GDM1 (cell line): ENCODE data around the gene AIFM3.
"Not testable (repeated sequence)": the region's sequence is repeated elsewhere in the genome, so short reads cannot be mapped to it uniquely, and the experiment has no call there.

Experiments
- DNase-seq: peaks from one replicate; lab custom pipeline; 2025; lab: John Stamatoyannopoulos, UW

The AIFM3 gene

DNA sequence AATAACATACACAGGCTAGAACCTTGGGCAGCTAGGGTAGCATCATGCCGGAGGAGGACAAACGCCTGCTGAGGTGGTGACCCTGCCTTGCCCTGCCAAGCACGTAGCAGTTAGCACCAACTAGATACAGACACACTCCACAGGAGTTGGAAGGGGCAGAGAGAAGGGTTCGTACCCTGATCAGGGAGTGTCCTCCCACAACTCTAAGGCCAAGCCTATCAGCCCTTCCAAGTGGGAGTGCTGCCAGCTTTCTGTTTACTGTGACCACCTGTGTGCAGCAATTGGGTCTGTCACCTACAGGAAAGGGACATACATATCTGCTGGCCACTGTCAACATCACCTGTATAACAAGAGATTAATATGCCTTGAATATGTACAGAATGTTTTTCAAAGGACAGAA is 36.7 kb downstream of the AIFM3 start:
- no peak for DNase-seq

DNA sequence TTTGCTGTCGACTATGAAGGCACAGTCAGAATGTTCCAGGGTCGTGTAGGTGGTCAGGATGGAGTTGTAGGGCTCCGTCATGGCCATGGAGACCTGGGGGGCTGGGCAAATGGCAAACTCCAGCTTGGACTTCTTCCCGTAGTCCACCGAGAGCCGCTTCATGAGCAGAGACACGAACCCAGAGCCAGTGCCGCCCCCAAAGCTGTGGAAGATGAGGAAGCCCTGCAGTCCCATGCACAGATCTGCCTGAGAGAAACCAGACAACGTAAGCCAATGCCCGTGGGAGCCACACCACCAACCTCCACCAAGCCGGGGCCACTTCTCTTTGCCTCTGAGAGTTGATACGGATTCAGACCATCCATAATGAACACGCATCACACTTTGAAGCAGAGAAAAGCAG is 42.2 kb downstream of the AIFM3 start:
- not testable (repeated sequence) for DNase-seq

DNA sequence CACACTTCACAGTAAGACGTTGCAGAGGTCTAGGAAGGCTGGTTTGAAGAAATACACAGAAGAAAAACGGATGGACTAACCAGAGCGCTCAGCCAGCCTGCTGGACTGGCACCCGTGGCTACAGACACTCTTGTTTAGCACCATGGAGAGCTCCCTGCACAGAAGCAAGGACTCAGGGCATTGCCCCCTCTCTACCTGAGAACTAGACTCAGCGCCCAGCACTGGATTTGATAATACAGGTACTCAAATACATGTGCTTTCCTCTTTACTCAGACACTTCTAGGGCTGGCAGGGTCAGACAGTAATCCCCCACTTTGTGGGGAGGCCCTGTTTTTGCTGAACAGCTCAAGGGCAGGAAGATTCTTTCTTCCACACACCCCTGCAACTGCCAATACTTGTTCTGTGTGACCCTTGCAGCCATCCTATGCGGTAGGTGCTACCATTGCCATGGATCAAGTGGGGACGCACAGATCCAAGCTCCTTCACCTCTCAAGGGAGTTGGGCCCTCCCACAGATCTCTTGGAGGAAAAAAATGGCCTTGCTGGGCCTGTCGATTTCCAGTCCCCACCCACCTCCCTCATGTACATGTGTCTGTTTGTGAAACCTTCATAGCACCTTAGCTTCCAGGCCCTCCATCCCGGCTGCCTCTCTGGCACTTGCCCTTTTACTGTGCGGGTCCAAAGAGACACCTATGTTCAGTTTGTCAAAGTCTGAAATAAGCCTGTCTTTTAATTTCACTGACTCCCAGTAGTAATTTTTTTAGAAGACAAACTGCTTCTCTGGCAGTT is 42.8 kb downstream of the AIFM3 start:
- peak; percentile 14 for DNase-seq

DNA sequence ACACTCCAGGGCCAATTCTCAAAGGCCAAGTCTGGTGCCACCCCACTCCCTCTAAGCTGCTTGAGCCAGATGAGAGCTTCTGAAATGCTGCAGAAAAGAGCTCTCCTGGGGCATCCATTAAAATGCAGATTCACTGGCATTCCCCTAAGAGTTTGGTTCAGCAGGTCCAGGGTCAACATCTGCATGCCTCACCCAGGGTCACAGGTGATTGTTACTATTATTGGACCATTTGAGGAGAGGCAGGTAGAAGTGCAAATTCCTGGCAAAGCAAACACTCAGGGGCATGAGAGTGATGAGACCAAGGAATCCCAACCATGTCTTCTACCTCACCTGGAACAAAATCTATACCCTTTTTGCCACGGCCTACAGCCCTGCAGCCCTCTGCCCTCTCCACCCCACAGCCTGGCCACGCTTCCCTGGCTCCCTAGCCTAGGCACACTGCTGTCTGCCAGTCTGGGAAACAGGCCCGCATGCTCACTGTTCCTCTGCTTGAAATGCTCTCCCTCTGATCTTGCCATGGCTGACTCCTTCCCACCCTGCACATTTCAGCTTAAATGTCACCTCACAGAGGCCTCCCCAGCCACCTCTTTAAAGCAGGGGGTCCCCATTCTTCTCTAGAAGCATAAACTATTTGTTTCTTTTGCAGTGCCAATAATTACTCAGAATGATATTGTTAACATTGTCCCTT is 43.5 kb downstream of the AIFM3 start:
- DNase-seq: no peak

DNA sequence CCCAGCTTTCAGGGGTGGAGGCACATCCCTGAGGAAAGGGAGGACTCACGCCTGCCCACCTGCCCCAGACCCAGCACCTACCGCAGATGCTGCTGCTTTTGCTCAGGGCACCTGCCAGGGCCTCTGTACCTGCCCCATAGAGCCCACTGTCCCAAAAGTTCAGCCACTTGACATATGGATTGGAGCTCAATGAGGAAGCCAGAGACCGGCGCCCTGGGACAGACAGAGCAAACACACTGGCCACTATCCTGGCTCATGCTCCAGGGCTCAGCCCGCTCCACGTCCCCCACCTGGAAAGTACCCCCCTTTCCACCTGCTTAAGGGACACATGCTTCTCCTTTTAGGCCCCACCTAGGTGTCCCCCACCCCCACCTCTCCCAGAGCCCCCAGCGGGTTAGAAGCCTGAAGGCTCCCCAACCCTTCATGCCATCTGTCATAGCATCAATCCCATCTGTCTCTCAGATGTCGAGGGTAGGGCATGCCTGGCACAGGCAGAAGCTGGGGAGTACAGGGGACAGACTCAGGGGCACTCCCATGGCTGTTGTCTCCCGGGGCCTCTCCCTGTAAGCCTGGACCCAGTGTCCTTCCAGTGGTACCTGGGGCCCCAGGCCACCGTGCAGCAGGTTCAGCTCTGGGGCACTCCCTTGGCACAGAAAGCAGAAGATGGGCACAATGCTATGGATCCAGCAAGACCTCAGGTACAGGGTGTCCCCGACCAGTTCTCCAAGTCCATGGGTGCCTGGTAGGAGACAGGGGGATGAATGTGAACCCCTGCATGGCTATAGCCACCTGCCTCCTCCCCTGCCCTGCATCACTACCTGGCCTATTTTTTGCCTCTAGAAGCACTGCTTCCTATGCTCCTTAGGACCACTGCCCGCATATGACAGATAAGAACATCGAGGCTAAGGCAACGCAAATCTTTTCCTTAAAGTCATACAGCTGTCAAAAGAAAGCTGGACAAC is 45.7 kb downstream of the AIFM3 start:
- no peak for DNase-seq

DNA sequence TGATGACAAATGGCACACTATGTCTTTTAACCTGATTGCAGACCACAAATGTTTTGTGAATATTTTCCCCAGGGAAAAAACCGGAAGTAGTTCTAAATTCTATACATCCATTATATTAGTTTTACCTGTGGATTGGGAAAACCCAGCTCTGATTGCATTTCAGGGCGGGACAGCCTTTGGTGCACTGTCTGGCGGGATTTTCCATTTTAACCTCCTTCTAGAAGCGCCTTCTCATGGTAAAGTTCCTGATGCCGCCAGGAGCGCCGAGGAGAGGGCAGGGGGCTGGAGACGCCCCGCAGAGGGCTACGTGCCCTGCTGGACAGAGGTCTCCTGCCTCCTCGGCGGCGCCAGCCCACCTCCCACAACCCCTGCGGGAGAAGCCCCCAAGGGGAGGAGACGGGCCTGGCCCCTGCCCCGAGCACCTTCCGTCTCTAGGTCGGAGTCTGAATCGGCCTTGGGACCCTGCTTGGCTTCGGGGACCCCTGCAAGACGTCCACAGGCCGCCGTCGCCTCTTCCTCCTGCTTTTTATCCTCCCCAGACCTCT is 46.7 kb downstream of the AIFM3 start:
- DNase-seq: no peak

DNA sequence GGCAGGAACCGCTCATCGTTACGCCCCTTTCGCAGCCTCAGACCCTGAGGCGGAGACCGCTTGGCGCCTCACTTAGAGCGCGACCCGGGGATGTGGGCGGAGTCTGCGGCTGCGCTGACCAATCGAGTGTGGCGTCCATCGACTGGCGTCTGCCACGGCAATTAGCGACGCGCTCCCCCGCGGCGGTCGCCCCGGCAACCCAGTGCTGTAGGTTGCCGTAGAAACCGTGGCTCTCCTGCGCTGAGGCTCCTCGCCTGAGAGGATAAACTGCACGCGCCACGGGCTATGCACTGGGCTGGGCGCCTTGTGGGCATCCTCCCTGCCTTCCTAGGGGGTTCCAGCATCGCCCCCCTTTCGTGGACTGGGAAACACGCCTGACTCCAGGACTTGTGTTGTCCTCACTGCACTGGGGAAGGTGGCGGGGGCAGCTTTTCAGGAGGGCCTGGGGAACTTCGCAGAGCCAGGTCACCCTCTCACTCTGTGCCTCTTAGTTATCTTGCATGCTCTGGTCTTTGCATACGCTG is 47.2 kb downstream of the AIFM3 start:
- DNase-seq: peak; percentile 89

DNA sequence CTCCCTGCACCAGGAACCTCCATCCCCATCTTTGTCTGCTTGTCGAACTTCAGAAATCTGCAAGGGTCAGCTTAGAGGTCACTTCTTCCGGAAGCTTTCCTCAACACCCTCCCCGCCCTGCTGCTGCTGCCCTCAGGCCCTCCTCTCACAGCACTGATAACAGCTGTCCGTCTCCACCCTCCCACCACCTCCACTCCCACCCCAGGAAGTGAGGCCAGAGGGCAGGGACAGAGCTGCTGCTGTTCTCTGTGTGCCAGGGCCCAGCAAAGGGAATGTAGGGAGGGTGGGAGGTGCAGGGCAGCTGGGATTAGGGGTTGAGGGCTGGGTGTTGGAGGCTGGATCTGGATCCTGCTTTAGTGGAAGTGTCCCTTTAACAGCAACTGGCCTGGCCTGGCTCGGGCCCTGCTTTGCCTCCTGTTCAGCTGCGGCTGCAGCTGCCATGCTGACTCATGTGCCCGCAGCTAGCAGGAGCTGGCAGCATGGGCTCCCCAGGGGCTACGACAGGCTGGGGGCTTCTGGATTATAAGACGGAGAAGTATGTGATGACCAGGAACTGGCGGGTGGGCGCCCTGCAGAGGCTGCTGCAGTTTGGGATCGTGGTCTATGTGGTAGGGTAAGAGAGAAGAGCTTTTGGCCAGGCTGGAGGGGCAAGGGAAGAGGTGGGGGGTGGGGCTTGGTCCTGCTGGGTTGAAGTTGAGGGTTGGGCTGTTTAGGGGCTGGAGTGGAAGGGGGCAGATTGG is 47.8 kb downstream of the AIFM3 start, which contains the start of gene P2RX6:
Gene P2RX6, plus strand, starts transcription at position 440 of the 740 bp plus-strand sequence. Its CDS starts 10 bp downstream, at position 450.
- no peak for DNase-seq

DNA sequence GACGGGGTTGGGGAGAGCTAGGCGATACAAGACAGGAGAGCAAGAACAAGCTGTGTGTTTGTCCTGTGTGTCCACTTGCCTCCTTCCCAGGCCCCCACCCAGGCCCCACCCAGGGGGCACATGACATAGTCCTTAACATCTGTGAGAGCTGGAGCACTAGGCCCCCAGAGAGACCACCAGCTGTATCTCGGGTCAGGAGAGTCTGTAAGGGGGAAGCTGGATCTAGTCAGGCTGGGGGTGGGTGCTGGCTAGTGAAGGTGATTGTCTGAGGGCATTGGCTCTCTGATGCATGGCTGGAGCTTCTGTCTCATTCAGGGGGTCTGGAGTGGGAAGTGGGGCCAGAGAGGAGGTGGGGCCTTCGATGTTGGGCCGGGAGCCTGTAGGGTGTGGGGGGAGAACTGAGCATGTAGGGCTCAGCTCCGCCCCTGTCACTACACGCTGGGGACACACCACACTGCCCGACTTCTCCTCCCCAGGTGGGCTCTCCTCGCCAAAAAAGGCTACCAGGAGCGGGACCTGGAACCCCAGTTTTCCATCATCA is 48.5 kb downstream of the AIFM3 start:
- no peak for DNase-seq

DNA sequence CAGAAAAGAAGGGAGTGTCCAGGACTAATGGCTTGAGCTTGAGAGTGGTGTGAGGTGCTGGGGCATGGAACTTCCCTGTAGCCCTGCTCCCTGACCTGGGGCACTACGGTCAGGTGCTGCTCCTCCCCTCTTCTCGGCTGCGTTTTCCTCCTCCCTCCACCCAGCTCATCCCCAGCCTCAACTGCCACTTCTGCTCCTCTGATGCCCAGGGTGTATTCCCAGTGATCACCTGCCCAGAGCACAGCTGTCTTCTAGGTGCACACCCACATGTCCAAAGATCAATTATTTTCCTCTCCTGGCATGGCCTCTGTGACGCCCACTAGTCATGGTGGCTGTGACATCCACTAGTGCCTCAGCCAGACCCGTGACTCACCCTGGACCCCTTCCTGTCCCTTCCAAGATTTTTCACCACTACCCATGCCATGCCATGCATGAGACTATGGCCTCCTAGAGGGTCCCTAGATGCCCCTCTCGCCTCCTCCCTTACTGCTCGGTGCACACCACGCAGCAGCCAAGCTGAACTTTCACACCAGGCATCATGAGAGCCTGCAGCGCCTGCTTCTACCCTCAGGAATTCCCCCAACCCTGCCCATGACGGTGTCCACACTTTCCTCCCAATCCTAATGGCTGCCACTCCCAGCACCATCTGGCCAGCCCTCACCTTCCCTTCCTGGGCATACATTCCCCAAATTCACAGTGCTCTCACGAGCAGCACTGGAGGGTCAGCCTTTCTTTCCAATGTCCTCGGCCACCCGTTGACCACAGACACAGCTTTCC is 49.8 kb downstream of the AIFM3 start:
- DNase-seq: no peak

DNA sequence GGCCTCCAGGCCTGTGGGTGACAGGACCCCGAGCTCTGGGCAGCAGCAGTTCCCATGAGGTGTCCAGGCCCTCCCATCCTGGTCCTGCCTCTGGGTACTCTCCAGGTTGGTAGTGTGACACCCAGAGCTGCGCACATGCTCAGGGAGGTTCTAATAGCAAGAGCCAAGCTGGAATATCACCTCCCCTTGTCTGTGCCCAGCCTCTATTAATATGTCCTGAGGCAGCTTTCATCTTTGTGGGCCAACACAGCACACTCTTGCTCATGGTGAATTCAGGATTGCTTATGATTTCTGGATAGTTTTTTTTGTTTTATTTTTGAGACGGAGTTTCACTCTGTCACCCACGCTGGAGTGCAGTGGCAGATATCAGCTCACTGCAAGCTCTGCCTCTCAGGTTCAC is 51.3 kb downstream of the AIFM3 start:
- DNase-seq: no peak

DNA sequence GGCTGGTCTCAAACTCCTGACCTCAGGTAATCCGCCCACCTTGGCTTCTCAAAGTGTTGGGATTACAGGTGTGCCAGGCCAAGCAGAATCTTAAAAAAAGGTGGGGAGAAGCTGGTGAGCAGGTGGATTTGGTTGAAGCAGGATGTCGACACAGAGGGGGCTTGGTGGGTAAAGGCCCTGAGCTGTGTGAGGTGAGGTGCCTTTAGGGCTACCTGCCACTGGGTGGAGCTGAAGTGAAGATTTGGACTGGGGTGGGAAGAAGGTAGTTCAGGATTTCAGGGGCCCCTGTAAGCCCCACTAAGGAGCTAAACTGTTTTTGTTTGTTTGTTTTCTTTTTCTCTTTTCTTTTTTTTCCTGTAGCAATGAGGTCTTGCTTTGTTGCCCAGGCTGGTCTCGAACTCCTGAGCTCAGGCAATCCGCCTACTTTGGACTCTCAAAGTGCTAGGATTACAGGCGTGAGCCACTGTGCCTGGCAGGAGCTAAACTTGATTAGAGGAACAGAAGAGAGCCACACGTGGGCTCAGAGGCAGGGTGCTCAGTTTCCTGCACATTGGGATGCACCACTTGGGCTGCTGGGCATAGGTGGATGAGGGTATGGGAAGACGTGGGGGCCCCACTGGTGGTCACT is 53.9 kb downstream of the AIFM3 start:
- DNase-seq: no peak

DNA sequence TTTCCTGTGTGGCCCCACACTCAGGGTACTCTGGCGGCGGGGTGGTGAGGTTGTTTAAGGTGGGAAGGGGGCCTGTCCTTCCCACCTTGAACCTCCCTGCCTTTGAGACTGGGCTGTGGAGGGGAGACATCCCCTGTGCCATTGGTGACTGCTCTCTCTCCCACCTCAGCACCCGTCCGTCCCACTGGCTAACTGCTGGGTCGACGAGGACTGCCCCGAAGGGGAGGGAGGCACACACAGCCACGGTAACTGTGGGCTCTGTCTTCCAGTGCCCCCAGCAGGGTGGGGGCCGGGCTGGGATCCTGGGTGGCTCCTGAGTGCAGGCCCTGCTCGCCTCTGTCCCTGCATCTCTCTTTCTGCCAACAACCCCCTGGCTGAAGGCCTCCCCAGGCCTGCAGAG is 55.5 kb downstream of the AIFM3 start:
- DNase-seq: no peak

DNA sequence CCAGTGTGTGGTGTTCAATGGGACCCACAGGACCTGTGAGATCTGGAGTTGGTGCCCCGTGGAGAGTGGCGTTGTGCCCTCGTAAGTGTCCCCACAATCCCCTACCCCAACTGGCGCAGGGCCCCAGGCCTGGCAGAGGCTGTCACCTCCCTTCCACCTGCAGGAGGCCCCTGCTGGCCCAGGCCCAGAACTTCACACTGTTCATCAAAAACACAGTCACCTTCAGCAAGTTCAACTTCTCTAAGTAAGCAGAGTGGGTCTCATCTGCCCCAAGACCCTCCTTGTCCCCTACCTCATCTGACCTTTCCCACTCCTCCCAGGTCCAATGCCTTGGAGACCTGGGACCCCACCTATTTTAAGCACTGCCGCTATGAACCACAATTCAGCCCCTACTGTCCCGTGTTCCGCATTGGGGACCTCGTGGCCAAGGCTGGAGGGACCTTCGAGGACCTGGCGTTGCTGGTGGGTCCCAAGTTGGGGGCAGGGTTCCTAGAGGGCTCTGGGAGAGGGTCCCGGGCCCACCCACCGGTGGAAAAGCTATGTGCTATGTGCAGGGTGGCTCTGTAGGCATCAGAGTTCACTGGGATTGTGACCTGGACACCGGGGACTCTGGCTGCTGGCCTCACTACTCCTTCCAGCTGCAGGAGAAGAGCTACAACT is 56.0 kb downstream of the AIFM3 start:
- no peak for DNase-seq

DNA sequence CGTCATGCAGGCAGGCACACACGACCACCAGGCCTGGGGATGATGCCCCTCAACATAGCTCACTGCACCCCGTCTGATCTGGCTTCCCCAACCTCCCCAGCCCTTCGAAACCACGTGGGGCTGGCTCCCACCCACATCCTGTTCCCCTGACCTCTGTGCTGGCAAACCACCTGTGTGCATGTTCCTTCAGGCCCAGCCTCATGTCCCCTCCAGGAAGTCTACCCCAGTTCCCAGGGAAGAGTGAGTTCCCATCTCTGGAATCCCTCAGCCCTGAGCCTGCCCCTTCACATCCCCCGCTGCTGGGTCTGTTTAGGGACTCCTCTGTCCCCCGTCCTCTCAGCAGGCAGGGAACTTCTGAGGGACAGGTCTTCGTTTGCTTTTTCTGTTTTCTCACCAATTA is 58.2 kb downstream of the AIFM3 start:
- peak; percentile 6 for DNase-seq

DNA sequence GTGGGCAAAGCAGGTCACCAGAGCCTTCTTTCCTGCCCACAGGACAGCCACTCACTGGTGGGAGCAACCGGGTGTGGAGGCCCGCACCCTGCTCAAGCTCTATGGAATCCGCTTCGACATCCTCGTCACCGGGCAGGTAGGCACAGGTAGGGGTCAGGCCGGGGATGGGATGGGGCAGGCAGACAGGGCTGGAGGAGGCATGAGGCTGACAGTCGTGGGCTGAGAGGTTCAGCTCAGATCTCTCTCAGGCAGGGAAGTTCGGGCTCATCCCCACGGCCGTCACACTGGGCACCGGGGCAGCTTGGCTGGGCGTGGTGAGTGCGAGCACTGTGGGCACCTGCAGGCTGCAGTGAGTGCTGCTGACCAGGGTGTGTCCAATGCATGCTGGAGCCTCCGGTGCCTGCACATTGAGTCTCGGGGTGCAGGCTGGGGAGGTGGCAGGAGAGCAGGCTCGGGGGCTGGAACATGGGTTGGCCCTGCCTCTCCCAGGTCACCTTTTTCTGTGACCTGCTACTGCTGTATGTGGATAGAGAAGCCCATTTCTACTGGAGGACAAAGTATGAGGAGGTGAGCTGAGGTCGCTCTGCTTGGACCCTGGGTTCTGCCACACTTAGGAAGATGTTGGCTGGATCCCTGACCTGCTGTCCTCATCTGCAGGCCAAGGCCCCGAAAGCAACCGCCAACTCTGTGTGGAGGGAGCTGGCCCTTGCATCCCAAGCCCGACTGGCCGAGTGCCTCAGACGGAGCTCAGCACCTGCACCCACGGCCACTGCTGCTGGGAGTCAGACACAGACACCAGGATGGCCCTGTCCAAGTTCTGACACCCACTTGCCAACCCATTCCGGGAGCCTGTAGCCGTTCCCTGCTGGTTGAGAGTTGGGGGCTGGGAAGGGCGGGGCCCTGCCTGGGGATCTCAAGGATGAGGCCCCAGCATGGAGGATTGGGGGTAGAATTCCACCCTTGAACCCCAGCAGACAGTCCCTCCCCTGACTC is 59.0 kb downstream of the AIFM3 start:
- no peak for DNase-seq

DNA sequence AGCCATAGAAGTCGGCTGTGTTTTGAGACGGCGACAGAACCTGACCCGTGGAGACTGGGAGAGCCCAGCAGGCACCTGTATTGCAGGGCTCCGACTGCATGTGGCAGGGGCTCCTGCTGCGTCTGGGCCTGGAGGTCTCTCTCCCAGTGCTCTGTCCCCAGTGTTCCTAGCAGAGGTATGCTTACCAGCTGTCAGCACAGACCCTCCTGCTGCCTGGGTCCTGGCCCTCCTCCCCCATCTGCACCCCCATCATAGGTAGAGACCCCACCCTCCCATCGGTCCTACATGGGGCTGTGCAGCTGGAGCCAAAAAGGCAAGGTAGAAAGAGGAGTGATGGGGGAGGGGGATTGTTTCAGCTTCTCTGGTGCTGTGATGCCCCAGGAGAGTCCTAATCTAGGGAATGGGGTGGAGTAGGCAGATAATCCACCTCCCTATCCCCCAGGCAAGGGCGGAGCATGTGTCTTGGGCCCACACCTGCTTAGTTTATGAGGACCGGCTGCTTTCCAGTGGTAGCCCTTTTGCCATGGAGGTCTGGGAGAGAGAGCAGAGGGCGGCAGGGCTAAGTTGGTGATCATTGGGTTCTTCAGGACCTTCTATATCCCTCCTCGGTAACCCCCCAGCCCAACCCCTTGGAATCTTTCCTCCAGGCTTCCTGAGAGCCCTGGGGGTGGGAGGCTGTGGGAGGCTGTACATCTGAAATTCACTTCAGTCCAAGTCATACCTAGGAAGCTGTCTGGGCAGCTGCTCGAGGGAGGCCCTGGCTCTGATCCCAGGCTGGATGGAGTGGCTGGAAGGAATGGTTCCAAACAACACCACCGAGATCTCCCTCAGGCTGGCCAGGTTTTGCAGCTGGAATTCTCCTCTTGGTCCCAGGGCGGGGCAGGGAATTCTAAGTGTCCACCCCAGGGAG is 60.0 kb downstream of the AIFM3 start:
- DNase-seq: no peak
